NCI-H1105 (cell line): ENCODE data around the gene CCDC170.
"Not testable (repeated sequence)": the region's sequence is repeated elsewhere in the genome, so short reads cannot be mapped to it uniquely, and the experiment has no call there.

Experiments used
- DNase-seq: peaks from one replicate; lab custom pipeline; 2025; lab: John Stamatoyannopoulos, UW

The CCDC170 gene

GRCh38 chr6:151493804-151494234 lies at the start of gene CCDC170:
Gene CCDC170 (plus strand): TSS chr6:151494017. CDS start chr6:151494129, 112 bp downstream.
- DNase-seq, result peak; percentile 4

GRCh38 chr6:151445482-151445881 lies 48.3 kb upstream of the CCDC170 start:
- no peak for DNase-seq

GRCh38 chr6:151447237-151447636 lies 46.6 kb upstream of the CCDC170 start:
- no peak for DNase-seq

GRCh38 chr6:151448623-151449022 lies 45.2 kb upstream of the CCDC170 start:
- no peak for DNase-seq

- not testable (repeated sequence) for DNase-seq
Observed at GRCh38 chr6:151450928-151451327, 42.9 kb upstream of the CCDC170 start.

GRCh38 chr6:151451417-151451949 lies 42.3 kb upstream of the CCDC170 start:
- no peak for DNase-seq

GRCh38 chr6:151451950-151452749 lies 41.7 kb upstream of the CCDC170 start, which contains the start of gene RMND1:
Gene RMND1 (minus strand): TSS chr6:151452126. CDS start chr6:151445811, 6,315 bp downstream.
- peak; percentile 99 for DNase-seq

GRCh38 chr6:151452750-151453427 lies 40.9 kb upstream of the CCDC170 start:
- peak; percentile 26 for DNase-seq

- not testable (repeated sequence) for DNase-seq
Observed at GRCh38 chr6:151455751-151456398, 37.9 kb upstream of the CCDC170 start.

- DNase-seq, result no peak
Observed at GRCh38 chr6:151461673-151462072, 32.1 kb upstream of the CCDC170 start.

GRCh38 chr6:151464702-151465101 lies 29.1 kb upstream of the CCDC170 start:
- DNase-seq, result no peak

GRCh38 chr6:151475653-151476523 lies 17.9 kb upstream of the CCDC170 start:
- peak; percentile 52 for DNase-seq

GRCh38 chr6:151477726-151478125 lies 16.1 kb upstream of the CCDC170 start:
- no peak for DNase-seq

GRCh38 chr6:151478670-151479069 lies 15.1 kb upstream of the CCDC170 start:
- no peak for DNase-seq

- DNase-seq, result no peak
Observed at GRCh38 chr6:151481786-151482185, 12.0 kb upstream of the CCDC170 start.

- DNase-seq, result no peak
Observed at GRCh38 chr6:151482290-151482689, 11.5 kb upstream of the CCDC170 start.

GRCh38 chr6:151483994-151484393 lies 9.8 kb upstream of the CCDC170 start:
- DNase-seq, result no peak

- no peak for DNase-seq
Observed at GRCh38 chr6:151488226-151488625, 5.6 kb upstream of the CCDC170 start.

- no peak for DNase-seq
Observed at GRCh38 chr6:151490996-151491395, 2.8 kb upstream of the CCDC170 start.

GRCh38 chr6:151493161-151493803 lies 535 bp upstream of the CCDC170 start:
- DNase-seq, result no peak
